Measurements from ENCODE around the gene C1orf56. TPM values are rescaled to one million over a fixed set of nuclear protein-coding genes. Genes with fewer than 3 reads are reported as not detected.

Gene C1orf56
- total RNA-seq, 4 donors from 2014 or later: 3.1 to 4.6 (median 3.6) TPM

DNA sequence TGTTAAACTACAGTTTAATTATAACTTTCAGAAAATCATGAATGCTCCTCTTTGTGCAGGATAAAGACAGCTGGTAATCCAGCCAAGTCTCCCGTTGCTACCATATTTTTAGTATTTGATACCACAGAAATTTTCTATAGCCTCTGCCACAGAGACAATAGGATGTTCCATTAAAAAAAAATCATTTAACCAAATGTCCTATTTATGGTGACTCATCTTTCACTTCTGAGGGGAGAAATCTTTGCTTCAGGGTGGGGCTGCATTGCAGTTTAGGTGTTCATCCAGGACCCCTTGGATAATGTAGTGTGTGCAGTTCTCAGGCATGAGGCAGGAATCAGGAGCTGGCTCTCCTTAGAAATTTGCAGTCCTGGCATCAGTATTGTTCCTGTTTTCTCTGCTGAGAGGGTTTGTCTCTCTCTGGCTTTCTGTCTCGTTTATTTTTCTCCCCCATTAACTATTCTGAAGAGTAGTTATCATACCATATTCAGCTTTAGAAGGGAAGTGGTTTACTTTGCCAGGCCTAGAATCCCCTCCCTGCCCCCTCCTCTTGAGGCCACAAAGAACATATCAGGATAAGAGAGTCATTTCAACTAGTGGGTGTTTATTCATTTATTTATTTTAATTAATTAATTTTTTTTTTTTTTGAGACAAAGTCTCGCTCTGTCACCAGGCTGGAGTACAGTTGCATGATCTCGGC, 36.2 kb upstream of the C1orf56 start:
- DNase-seq (ENCODE audit: low spot score in 2 of 2): no peak
- TF ChIP-seq POLR2A (IDR thresholded peaks at IDR 0.05): no peak
- TF ChIP-seq, protein P1, sequence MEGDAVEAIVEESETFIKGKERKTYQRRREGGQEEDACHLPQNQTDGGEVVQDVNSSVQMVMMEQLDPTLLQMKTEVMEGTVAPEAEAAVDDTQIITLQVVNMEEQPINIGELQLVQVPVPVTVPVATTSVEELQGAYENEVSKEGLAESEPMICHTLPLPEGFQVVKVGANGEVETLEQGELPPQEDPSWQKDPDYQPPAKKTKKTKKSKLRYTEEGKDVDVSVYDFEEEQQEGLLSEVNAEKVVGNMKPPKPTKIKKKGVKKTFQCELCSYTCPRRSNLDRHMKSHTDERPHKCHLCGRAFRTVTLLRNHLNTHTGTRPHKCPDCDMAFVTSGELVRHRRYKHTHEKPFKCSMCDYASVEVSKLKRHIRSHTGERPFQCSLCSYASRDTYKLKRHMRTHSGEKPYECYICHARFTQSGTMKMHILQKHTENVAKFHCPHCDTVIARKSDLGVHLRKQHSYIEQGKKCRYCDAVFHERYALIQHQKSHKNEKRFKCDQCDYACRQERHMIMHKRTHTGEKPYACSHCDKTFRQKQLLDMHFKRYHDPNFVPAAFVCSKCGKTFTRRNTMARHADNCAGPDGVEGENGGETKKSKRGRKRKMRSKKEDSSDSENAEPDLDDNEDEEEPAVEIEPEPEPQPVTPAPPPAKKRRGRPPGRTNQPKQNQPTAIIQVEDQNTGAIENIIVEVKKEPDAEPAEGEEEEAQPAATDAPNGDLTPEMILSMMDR (IDR thresholded peaks at IDR 0.05): no peak
- no peak overlapping the region for H3K4me3 ChIP-seq (ENCODE audit: low read depth, poor library complexity, severe bottlenecking)
- 53 to 57% methylated on average over 4 of the region's 4 CpGs for WGBS, 2 donors
- intact Hi-C loops (cut with DNase I; ENCODE audit: low total_unique reads): no loop called here

DNA sequence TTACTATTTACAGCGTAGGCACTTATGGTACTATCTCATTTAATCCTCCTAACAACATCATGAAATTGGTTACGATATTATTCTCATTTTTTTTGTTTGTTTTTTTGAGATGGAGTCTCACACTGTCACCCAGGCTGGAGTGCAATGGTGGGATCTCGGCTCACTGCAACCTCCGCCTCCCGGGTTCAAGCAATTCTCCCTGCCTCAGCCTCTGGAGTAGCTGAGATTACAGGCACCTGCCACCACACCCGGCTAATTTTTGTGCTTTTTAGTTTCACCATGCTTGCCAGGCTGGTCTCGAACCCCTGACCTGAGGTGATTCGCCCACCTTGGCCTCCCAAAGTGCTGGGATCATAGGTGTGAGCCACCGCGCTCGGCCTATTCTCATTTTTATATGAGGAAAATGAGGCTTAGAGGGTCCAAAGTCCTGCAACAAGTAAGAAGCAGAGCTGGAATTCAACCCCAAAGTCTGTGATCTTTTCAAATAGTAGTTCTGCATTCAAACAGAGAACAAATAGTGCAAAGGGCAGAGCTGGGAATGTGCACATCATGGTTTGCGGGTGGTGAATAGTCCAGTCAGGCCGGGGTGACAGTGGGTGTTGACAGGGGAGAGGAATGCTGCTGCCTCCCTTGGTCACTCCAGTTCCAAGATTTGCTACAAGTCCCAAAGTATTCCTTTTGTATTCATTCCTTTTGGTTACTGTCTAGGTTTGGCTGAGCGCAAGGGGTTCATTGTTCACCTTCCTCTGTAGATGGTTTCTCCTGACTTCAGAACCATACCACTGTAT, 34.7 kb upstream of the C1orf56 start:
- 93 to 96% methylated on average over 14 of the region's 14 CpGs for WGBS, 2 donors
- no peak for DNase-seq (ENCODE audit: low spot score in 2 of 2)
- TF ChIP-seq POLR2A (IDR thresholded peaks at IDR 0.05): no peak
- TF ChIP-seq, protein P1 (IDR thresholded peaks at IDR 0.05): no peak
- intact Hi-C loops (cut with DNase I; ENCODE audit: low total_unique reads): no loop called here
- no peak overlapping the region for H3K4me3 ChIP-seq (ENCODE audit: low read depth, poor library complexity, severe bottlenecking)

DNA sequence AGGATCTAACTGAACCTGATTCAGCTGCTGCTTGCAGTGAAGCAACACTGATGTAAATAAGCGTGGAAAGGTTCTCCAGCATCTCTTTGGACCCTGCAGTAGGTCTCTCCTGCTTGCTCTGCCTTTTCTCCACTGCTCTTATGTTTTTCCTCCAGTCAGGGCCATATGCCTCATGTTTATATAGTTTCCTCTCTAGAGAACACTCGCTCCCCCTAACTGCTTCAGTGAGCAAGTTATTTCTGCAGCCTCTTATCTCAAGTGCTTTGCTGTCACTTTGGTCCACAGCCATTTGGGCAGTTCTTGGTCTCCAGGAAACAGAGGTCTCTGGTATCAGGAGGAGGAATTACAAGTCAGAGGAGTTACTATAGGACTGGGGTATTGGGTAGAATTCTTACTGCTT, 34.0 kb upstream of the C1orf56 start:
- no peak for TF ChIP-seq POLR2A (IDR thresholded peaks at IDR 0.05)
- TF ChIP-seq, protein P1 (IDR thresholded peaks at IDR 0.05): no peak
- intact Hi-C loops (cut with DNase I; ENCODE audit: low total_unique reads): no loop called here
- no peak overlapping the region for H3K4me3 ChIP-seq (ENCODE audit: low read depth, poor library complexity, severe bottlenecking)
- 78 to 81% methylated on average over 2 of the region's 2 CpGs for WGBS, 2 donors
- DNase-seq (ENCODE audit: low spot score in 2 of 2): no peak

DNA sequence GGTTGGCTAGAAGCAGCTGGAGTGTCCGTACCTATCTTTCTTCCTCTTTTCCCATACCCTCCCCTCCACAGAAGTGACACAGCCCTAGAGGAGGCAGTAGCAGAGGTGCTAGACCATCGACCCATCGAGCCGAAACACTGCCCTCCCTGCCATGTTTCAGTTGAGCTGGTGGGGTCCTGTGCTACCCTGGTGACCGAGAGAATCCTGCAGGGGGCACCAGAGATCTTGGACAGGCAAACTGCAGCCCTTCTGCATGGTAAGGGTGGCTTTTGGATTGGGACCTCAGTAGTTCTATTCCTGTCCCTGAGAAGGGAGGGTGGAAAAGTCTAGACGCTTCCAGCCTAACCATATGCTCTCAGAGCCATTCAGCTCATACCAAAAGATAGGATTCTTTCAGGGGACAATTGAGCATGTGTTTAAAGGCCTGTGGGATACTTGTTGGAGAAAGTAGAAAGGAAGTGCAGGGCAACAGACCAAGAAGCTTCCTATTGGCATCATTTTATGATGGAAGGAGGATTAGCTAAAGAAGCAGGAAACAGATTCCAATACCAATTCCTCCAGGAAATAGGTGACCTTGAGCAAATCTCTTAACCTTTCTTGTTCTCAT, 22.9 kb upstream of the C1orf56 start:
- TF ChIP-seq POLR2A (IDR thresholded peaks at IDR 0.05): no peak
- TF ChIP-seq, protein P1 (IDR thresholded peaks at IDR 0.05): peak in 1 of 3 donors; percentile 13
- intact Hi-C loops (cut with DNase I; ENCODE audit: low total_unique reads): loop anchor here (5.0 kb wide), 1 partner anchor 133 kb away; the partner anchor contains the start of gene TNFAIP8L2
- WGBS, 2 donors: 23 to 26% methylated on average over 6 of the region's 6 CpGs
- DNase-seq (ENCODE audit: low spot score in 2 of 2): peak; percentile 73 to 93
- H3K4me3 ChIP-seq (ENCODE audit: low read depth, poor library complexity, severe bottlenecking): no peak overlapping the region

DNA sequence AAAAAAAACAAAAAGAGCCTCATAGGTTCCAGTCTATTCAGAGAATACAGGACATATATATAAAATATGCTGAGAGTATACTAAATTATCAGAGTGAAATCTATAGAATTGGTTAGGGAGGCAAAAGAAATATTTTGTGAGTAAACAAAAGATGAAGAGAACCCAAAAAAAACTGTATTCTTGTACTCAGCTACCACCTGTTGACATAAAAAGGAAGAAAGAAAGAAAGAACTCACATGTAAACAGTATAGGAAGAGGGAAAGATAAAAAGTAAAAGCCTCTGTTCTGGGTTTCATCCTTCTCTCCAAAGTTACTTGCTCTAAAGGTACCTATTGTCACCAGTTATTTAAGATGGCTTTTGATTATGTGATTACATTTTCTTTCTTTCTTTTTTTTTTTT, 21.1 kb upstream of the C1orf56 start:
- no peak for DNase-seq (ENCODE audit: low spot score in 2 of 2)
- intact Hi-C loops (cut with DNase I; ENCODE audit: low total_unique reads): no loop called here
- no peak overlapping the region for H3K4me3 ChIP-seq (ENCODE audit: low read depth, poor library complexity, severe bottlenecking)
- no peak for TF ChIP-seq POLR2A (IDR thresholded peaks at IDR 0.05)
- TF ChIP-seq, protein P1 (IDR thresholded peaks at IDR 0.05): no peak

Measured in lower leg skin (tissue), 4 donors.